HG03460 (cell line): ENCODE measurements around the gene ACTA2.

Experiments used
- ATAC-seq: cut with Tn5 transposase; IDR thresholded peaks from one replicate; pipeline ENCODE4 v1.9.1; 2021; ENCODE audit not compliant: unreplicated experiment

ACTA2 gene

DNA sequence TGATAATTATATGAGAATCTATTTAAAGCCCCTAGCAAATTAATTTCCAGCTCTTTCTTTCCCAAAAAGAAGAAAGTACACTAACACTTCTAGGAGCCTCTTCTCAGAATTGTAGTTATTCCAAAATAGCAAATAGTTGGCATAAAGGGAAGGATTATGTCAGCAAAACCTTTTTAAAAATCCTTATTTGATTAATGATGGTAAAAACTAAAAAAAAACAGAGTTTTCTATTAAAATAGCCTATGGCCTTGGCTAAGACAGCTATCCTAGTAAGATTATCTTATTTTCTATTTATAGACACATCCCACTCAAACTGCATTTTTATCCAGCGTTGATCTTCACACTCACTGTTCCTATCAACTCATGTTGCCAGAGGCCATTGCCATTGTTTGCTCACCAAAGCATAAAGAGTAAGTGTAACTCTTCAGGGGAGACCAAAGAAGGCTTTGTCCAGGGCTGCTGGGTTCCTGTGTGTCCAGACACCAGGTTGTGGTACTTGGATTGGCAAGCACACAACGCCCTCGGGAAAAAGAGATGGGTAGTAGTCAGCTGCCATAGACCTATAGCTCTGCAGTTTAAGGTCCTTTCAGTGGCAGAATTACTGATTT lies 31.5 kb downstream of the ACTA2 start:
- ATAC-seq, result no peak

- no peak for ATAC-seq
Observed at GRCh38 chr10:88920198-88920597, 32.4 kb downstream of the ACTA2 start.

DNA sequence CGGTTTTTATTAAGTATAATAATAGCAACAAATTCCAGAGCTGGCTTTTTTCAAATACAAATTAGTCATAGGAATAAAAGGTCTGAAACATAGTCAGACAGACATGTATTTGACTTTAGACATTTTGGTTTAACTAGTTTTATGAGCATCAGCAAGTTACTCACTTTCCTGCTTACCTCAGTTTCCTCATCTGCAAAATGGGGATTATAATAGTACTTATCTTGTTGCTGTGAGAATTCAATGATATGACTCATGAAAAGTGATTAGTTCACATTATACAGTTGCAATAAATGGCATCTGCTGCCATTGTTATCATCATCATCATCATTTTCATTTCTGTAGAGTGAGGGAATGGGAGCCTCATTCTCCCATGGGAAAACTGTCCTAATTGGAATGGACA lies 33.5 kb downstream of the ACTA2 start:
- ATAC-seq, result no peak

- ATAC-seq, result no peak
Observed at GRCh38 chr10:88918191-88918905, 34.2 kb downstream of the ACTA2 start.

DNA sequence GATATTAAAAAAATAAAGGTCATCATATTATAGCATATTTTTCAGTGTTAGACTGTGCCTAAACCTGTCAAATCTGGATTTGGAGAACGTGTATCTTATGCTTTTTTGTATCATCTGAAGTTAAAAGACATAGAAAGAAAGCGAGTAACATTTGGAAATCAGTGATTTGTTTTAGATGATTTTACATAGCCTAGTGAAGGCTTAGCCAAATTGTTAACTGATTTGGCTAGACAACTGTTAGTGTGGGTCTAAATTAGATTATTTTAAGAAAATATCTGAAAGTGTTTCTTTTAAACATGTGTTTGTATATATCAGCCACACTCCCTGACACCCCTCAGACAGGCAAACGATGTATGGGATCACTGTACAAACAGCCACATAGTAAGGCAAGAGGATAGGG lies 35.6 kb downstream of the ACTA2 start:
- ATAC-seq, result no peak

GRCh38 chr10:88916231-88916630 lies 36.3 kb downstream of the ACTA2 start:
- ATAC-seq, result no peak

- no peak for ATAC-seq
Observed at GRCh38 chr10:88915781-88916180, 36.8 kb downstream of the ACTA2 start.

GRCh38 chr10:88913788-88914187 lies 38.8 kb downstream of the ACTA2 start:
- ATAC-seq, result no peak

DNA sequence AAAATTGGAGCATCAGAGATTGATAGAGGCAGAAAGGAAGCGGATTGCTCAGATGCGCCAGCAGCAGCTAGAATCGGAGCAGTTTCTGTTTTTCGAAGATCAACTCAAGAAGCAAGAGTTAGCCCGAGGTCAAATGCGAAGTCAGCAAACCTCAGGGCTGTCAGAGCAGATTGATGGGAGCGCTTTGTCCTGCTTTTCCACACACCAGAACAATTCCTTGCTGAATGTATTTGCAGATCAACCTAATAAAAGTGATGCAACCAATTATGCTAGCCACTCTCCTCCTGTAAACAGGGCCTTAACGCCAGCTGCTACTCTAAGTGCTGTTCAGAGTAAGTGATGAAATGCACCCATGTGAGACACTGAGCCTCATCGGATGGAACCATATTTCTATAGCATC lies 39.4 kb downstream of the ACTA2 start:
- ATAC-seq, result no peak

GRCh38 chr10:88911851-88912250 lies 40.7 kb downstream of the ACTA2 start:
- ATAC-seq, result no peak

- ATAC-seq, result no peak
Observed at GRCh38 chr10:88911116-88911515, 41.5 kb downstream of the ACTA2 start.

DNA sequence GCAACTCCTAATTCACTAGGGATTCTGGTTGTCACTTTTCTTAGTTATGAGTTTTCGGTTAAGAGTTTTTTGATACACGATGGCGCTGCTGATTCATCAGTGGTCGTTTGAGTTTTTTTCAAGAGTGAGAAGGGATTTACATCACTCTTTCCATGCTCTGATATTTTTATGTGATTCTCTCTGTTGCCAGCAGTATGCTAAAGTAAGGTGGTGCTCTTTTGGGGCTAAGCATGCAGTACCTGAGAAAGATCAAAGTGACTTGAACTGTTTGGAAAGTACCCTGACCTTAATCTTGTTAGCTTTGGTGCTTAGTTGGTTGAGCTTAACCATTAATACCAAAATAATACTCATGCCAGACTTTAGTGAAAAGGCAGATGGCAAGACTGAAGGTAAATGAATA lies 44.4 kb downstream of the ACTA2 start:
- ATAC-seq, result no peak

GRCh38 chr10:88906921-88907320 lies 45.7 kb downstream of the ACTA2 start:
- no peak for ATAC-seq

DNA sequence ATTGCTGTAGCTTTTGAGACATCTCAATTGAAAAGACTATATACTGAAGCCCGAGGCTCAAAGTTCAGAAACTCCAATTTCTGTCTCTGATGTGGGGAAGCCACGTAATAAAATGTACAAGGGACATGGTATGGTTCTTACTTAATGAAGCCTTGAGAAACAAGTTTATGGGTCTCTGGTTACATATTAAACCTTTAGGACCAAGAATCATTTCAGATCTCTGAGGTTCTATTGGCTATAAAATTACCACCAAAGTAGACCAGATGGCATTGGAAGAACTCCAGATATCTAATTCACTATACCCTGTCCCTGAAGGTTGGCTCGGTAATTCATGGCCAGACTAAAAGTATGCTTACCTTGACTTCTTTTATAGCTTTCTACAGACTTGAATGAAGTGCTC lies 48.9 kb downstream of the ACTA2 start:
- no peak for ATAC-seq

DNA sequence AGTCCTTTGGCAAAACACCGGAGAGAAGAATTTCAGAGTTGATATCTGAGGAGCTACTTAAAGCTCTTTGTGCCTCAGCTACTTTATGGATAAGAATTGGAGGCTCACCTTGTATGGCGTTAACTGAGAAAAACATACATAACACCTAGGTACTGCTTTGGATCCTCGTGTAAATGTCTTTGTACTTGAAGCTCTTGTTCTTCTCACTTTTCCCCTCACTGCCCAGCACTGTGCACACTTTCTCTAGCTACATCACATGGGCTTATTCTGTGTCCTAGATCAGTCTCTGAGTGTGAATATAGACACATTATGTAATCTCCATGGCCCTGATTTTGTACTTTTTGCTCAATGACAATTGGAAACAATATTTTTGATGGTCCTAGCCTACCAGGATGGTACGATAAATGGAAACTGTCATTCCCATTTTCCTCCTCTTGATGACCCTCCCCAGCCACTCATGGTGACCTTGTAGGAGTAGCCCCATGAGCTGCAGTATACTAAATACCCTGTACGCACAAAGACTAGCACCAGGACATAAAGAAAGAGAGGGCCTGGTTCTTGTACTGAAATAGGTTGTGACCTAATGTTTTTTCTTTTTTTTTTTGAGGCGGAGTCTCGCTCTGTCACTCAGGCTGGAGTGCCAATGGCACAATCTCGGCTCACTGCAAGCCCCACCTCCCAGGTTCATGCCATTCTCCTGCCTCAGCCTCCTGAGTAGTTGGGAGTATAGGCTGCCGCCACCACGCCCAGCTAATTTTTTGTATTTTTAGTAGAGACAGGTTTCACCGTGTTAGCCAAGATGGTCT lies 50.4 kb downstream of the ACTA2 start:
- peak; percentile 40 for ATAC-seq

- ATAC-seq, result peak; percentile 80
Observed at GRCh38 chr10:88901206-88901983, 51.2 kb downstream of the ACTA2 start.

DNA sequence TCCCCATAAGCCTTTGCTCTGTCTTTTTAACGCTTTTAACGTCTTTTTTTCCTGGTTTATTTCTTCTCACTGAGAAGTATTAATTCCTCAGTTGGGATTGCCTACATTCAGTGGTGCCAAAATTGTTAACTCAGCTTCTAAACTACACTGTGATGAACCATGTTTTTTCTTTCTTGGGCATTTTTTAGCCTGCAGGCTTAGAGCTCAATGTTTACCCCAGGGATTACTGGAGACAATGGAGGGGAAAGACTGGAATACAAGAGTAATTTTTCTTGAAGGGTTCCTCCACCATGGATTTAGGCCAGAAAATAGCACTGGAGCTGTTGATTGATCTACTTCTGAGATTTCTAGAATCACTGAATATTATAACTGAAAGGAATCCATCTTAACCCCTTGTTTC lies 52.7 kb downstream of the ACTA2 start:
- no peak for ATAC-seq

DNA sequence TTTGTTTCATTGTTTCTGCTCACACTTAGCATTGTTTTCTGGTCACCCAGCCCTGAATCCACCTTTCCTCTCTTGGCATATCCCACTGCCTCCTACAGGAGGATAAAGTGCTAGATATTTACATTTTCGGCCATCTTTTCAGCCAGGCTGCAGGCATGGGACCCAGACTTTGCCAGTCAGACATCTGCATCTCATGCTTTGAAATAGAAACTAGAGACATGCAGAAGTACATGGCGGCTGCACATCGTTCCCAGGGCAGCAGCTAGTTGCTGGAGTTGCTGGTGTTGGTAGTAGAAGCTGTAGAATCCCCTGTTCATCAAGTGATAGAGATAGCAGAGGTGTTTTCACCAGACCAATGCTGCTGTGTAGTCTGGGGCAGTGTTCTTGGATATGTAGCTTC lies 53.8 kb downstream of the ACTA2 start:
- ATAC-seq, result no peak

DNA sequence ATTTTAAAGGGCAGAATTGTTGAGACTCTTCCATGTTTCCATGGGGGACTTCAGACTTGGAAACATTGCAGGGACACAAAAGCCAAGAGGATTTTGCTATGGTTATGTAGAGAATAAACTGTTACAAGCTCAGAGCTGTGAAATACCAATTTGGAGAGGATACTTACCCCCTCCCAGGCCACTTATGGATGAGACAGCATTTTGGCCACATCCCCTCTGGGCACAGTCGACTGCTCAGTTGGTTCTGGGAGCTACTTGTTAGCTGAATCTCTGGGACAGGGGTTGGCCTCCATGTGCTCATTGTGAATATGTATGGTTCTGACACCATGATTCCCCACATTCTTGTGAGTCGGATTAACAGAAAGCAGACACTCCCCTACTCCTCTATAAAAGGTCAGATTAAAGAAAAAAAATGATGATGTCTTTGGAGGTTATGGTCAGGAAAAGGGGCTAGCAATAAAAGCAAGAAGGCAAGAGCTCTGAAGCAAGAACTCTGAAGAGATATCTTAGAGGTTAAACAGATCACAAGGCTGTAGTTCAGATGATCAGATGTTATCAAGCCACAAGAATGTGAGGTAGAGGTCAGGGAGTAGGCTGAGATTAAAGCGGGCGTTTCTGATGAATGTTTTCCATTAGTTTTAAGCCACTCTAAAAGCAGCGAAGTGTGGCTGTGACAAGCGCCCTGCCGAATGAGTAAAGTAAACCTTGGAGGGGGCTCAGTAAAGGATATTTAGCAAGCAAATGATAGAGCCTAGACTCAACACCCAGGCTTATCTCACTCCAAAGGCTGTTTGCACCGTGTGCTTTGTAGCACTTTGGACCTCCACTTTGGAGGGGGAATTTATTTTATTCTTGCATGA lies 55.3 kb downstream of the ACTA2 start:
- no peak for ATAC-seq

- ATAC-seq, result no peak
Observed at GRCh38 chr10:88896372-88896993, 56.1 kb downstream of the ACTA2 start.
